ENCODE measurements around the gene DSG3.

Gene DSG3

DNA sequence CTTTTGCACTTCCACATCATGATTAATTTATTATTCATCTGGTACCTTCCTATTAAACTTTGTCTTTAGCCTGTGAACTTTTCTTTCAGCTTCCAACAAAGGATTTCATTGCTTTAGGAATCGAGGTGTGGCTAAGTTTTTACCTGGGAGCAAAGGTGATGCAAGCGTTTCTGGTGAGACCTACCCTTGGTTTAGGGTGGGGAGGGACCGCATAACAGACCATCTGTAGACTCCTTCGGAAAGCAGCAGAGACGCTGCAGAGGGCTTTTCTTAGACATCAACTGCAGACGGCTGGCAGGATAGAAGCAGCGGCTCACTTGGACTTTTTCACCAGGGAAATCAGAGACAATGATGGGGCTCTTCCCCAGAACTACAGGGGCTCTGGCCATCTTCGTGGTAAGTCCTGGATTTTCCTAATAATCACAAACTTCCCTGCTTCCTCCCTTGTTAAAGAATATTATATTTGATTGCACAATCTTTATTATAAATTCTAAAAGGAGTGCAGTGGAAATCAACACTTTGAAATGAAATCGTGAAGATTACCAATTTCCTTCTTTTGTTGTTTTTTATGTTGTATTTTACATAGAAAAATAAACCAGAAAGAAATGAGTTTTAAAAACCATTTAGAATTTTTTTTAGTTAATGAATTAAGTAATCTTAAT is at the start of gene DSG3:
TSS of gene DSG3 (plus strand) at position 212 of the 662 bp plus-strand sequence. CDS start at position 349, 137 bp downstream.
- no peak for DNase-seq

DNA sequence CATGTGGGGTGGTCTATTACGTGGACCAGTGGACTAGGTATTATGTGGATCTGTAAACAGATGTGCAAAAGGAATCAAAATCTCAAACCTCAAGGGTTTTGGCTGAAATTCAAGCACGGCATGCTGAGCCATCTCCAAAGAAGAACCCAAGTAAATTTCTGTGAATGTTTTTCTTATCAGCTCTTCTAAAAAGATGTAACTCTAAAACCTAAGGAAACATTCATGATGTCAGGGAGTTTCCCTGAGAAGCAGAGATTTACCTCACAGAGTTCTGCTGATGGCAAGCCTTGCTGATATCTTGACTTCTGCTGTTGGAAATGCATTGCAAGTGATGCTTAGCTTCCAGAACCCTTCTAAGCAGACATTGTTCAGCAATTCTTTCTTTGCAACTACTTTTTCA is 49.4 kb upstream of the DSG3 start:
- no peak for DNase-seq

DNA sequence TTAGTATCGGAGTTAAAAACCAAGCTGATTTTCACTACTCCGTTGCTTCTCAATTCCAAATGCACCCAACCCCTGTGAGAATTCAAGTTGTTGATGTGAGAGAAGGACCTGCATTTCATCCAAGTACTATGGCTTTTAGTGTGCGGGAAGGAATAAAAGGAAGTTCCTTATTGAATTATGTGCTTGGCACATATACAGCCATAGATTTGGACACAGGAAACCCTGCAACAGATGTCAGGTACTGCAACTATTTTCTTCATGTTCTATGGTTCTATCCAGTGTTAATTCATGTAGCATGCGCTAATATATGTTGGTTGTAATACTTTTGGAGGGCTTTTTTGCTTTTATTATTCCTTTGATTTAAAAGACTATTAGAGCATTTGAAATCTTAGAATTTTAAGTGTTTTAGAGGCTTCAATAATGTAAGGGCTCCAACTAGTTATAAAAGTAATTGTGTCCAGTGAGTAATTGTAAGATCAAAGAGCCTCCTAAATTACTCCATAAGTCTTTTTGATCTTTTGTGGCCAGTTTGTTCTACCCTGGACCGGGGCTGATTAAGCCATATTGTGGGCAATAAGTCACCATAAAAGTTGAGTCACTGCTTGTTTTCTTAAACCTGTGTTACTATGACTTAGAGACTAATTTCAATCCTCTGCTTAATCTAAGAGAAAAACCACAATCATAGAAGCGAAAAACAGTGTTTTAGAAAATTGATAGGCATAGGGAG is 48.1 kb upstream of the DSG3 start:
- no peak for DNase-seq

DNA sequence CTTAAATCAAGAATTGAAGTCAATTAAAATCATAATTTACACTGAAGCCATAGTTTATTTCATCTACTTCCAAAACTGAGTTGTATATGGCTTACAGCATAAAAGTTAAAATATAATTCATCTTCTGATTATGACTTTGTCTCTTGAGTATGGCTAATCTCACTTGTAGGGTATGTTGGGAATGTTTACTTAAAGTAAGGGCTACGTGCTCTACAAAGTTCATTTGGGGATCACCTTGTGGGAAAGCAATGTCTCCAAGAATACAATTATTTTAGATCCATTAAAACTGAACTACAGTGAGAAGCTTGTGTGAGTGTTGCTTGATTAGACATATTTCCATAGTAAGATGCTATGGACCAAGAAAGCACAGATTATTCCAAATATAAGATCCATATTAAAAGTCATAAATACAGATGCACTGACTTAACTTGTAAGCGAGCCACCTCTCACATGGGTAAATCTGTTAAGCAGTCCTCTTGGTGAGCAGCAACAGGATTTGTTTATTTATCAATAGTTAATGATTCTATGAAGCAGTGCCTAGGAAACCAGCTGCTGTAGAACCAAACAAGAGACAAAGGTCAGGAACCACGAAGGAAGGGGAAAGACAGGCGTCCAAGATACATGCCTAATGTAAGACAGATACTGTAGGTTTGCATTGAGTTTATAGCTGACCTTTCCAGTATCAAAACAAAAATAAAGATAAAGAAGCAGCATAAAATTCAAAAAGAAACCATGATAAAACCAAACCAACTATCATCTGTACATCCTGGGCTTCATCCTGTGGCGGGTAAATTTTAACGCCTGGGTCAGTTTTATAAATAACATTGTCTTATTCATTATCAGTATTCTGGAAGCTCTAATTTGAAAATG is 46.1 kb upstream of the DSG3 start:
- DNase-seq, result no peak

DNA sequence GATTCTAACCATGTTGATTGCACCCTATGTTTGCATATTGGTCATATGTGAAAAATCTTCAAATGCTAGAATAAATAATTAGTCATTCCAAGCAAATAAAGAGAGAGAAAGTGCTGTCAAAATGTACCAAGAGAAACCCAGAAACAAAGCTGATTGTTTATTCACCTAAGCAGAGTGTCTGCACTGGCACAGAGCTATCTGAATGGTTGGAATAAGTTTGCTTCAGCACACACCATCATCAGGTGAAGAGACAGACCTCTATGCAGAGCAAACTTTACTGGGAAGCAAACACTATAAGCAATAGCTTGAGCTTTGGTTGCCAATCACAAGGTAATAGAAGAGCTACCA is 45.5 kb upstream of the DSG3 start:
- no peak for DNase-seq

DNA sequence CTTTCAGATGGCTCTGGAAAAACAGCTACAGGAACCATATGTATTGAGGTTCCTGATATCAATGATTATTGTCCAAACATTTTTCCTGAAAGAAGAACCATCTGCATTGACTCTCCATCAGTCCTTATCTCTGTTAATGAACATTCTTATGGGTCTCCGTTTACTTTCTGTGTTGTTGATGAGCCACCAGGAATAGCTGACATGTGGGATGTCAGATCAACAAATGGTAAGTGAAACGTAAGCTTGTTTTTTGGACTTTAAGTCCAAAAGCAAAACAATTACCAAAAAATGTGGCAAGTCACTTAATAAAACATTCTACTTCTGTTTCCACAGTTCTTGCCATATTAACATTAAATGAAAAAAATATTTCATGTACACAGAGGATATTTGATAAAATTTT is 44.1 kb upstream of the DSG3 start:
- DNase-seq, result no peak

DNA sequence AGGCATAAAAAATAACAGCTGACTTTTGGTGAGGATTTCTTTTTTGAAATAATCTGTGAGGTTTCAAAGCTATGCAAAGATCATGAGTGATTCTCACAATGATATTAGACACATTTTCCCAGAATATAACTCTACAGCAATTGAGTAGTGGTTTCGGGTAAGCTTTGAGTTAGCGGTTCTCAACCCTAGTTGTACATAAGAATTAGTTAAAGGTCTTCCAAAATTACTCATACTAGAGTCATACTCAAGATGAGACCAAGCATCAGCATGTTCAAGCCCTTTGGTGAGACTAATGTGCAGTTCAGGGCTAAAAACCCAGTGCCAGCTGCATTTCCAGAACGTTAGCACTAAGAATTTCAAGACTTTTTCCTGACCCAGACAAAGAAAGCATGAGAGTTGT is 39.9 kb upstream of the DSG3 start:
- DNase-seq, result no peak

DNA sequence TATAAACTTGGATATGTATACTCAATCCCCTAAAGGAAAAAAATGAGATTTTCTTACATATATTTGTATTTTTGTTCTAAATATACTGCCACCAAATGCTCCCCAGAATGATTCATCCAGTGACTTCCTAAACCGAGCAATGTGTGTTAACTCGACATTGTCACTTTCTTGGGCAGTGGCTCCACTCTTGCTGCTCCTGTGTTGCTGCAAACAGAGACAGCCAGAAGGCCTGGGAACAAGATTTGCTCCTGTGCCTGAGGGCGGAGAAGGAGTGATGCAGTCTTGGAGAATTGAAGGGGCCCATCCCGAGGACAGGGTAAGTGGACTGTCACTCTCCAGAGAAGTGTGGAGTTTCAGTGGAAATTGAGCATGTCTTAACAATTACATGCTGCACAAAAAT is 38.3 kb upstream of the DSG3 start:
- no peak for DNase-seq

GRCh38 chr18:31410716-31411483 is 36.6 kb upstream of the DSG3 start:
- DNase-seq, result no peak

DNA sequence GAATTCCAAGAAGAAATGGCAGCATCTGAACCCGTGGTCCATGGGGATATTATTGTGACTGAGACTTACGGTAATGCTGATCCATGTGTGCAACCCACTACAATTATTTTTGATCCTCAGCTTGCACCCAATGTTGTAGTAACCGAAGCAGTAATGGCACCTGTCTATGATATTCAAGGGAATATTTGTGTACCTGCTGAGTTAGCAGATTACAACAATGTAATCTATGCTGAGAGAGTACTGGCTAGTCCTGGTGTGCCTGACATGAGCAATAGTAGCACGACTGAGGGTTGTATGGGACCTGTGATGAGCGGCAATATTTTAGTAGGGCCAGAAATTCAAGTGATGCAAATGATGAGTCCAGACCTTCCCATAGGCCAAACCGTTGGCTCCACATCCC is 34.4 kb upstream of the DSG3 start:
- DNase-seq, result no peak

DNA sequence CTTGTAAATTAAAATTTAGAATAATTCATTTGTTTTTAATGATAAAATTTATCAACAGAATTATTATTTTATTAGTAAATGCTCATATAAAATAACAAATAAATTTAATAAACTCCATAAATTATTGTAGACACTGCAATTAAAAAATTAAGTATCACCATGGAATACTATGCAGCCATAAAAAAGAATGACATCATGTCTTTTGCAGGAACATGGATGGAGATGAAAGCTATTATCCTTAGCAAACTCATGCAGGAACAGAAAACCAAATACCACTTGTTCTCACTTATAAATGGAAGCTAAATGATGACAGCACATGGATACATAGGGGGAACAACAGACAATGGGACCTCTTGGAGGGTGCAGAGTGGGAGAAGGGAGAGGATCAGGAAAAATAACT is 29.7 kb upstream of the DSG3 start:
- no peak for DNase-seq

DNA sequence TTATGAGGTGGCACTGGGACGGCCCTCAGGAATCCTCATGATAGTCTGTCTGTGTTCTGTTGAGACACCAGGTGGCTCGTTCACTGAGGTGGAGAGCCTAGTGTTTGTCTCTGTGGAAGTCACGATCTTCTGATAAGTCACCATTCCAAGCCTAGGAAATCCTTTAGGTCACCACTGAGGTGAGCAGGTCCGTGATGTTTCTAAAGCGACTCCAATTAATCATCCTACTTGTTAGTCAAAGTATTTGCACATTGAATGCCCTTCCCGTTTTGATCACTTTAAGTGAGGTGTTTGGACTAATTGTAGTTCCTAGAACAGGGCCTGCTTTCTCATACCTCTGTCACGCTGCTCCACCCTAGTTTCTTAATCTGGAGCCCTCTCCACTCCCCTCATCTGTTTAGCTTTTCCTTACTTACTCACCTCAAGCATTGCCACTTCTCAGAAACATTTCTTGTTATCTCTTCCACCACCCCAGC is 28.0 kb upstream of the DSG3 start:
- DNase-seq, result no peak

- no peak for DNase-seq
These were observed 27.5 kb upstream of the DSG3 start for GRCh38 chr18:31420032-31420431.

- DNase-seq, result no peak
These were observed 27.0 kb upstream of the DSG3 start for GRCh38 chr18:31420524-31420923.

DNA sequence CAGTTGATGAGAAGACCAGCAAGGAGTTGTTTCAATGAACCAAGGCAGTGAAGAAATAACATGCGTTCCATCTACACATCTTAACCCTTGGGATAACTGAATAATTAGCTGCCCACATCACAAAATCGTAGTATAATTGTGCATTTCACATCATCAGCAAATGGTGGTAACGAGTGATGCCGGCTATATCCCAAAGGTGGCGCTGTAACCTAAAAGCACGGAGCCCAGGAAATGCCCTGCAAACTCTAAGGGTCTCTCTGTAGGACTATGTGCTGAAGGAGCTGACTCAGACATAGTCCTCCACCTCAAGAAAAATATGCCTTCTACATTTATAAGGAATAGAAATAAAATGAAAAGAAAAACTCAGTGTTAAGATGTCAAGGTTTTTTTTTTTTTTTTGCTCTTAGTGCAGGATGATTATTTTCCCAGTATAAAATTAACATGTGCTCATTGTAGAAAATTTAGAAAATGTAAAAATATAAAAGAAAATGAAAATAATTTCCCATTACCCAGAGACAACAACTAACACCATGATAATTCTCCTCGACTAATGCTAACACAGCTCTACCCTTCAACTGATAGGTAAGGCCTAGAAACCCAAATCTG is 23.1 kb upstream of the DSG3 start:
- DNase-seq, result no peak

GRCh38 chr18:31426021-31426420 is 21.5 kb upstream of the DSG3 start:
- no peak for DNase-seq

GRCh38 chr18:31426871-31427406 is 20.6 kb upstream of the DSG3 start:
- DNase-seq, result no peak

DNA sequence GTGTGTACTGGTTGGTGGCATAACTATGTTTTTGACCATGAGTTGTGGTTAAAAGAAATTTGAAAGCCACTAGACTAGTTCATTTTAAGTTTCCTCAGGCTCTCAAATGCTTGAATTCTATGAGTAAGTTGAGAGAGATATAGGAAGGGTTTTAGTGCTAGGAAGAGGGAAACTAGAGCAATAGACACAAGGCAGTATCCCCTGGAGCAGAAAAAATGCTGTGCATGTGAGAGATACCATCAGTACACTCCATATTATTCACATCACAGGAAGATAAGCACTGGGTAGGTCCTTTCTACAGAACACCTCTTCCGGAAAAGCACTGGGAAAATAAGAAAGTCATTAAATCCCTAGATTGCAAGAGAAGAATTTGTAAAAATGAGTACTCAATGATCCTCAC is 19.3 kb upstream of the DSG3 start:
- no peak for DNase-seq

DNA sequence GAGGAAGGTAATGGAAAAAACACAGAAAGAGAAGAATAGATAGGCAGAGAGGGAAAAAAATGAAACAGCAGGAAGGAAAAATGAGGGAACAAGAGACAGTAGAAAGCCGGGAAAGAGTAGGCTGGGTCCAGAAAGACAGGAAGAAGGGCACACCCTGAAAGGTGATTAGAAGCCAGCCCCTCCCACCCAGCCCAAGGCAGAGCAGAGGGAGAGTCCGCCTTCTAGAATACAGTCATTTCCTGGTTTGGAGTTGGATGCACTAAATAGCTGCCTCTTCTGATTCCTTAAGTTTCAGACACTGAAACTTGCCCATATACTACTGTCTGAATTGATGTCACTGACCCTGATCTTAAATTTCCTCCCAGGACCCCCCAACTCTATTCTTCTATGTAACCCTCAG is 17.9 kb upstream of the DSG3 start:
- no peak for DNase-seq

- DNase-seq, result no peak
These were observed 17.5 kb upstream of the DSG3 start for GRCh38 chr18:31430072-31430471.

DNA sequence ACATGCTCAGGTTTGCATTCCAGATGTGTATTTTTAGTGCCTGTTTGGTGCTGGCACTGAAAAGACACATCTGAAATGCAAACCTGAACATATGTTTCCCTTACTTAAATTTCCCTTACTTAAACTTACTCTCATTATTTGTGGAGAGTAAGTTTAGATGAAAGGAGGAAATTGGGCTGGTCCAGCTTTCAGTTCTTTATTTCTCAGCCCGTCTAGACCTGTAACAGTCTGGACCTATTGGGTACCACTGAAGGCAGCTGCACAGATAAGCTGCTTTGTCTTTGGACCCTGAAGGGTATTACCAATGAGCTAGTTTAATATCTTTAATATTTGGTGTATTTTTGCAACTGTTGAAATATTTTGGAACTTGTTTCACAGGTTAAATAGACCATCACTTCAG is 17.0 kb upstream of the DSG3 start:
- DNase-seq, result no peak

GRCh38 chr18:31432316-31432715 is 15.2 kb upstream of the DSG3 start:
- no peak for DNase-seq

All from activated CD4-positive, CD25-positive, alpha-beta regulatory T cell treated with anti-CD3 and anti-CD28 coated beads, Interleukin-2, amount 50 U/mL, for 72 hours (primary cell).